HG03354 (cell line): Measurements from ENCODE around the gene ZNF385B.
"Not testable (repeated sequence)": the region's sequence is repeated elsewhere in the genome, so short reads cannot be mapped to it uniquely, and the experiment has no call there.

Experiments used
- ATAC-seq: cut with Tn5 transposase; IDR thresholded peaks from one replicate; pipeline ENCODE4 v1.9.1; 2021; ENCODE audit warnings: mild to moderate bottlenecking; ENCODE audit not compliant: unreplicated experiment, poor library complexity, severe bottlenecking

Gene ZNF385B

DNA sequence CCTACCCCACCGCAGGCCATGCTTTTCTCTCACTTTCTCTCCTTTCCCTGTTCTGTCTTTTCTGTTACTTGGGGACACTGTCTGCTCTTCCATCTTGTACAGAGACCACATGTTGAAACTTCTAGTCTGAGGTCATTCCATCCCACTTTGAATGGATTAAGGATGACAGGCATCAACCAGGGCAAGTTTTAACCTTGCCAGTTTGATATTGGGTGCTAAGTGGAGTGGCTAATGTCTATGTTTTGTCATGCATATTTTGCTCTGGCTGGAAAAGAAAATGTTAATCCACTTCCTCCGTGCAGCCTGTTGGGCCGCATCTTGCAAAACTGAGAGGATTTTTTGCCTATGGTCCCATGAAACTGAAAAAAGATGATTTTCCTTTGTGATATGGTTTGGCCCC, 391.3 kb downstream of the ZNF385B start:
- ATAC-seq: no peak

DNA sequence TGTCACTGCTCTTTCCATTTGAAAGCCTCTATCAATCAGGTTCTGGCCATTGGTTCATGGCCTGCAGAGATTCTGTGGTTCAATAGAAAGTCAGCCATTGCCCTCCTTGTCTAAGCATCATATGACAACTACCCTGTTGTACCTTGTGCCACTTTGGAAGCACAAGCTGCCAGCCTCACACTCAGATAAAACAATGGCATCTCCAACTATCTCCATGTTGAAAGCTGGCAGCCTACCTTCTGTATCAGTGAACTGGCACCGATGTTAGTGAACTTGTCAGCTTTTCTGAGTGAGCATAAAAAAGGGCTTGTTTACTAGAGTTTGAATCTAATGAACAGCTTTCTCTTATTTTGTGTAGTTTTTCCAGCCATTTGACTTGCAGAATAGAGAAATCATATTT, 393.5 kb downstream of the ZNF385B start:
- ATAC-seq: no peak

DNA sequence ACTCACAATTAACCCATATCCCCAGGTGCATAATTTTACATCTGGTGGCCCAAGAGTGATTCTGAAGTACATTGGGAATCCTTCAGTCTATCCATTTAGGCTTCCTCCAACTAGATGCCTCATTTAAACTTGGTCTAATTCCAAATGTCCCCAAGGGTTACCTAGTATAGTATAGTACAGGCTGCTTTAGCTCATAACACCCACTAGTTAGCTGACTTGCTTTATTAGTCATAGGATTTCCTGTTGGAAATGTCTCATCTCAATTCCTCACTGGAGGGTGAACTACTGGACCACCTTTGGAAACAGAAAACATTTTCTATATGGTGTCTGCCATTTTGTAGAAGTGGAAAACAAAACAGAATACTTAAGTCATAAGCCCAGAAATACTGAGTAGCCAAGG, 394.3 kb downstream of the ZNF385B start:
- no peak for ATAC-seq

DNA sequence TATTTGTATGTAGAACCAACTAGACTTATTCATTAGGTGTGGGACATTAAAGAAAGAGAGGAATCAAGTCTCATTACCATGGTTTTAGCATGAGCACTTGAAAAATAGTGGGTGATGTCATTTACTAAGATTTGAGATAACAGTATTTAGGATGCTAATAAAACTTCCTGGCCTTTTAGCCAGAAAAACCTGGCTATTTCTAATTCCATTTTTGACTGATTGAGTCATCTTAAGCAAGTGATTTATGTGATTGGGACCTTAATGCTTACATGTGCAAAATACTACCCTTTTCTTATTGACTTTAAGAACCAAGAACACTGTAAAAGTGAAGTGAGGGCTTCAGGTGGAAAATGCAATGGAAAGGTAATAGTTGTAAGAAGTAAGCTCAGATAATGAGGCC, 400.0 kb downstream of the ZNF385B start:
- ATAC-seq: no peak

DNA sequence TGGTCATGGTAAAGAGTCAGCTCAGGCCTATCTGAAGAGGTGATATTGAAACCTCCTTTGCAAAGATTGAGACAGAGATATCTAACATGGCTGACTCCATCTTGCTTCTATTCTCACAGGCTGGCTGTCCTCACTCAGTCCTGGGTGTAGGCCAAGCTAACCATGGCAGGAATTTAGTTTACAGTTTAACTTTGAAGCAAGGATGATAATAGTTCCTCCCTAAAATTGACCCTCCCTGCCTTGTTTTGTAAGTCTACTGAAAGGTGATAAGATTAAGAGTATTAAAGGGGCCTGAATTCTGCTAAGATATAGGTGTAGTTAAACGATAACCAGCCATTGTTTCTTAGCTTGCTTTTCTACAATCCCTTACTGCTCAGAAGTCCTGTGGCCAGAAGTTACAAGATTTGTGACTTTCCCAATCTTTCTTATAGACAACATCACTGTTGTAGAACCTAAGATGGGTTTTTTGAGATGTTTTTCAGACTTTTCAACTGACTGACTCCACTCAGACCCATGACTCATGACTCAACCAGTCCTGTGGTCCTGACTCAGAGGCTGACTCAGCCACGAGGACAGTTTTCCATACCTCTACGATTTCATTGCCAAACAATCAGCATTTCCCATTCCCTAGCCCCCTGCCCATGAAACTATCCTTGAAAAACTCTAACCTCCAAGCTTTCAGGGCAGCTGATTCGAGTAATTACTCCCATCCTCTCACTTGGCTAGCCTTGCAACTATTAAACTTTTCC, 401.1 kb downstream of the ZNF385B start:
- ATAC-seq: no peak

DNA sequence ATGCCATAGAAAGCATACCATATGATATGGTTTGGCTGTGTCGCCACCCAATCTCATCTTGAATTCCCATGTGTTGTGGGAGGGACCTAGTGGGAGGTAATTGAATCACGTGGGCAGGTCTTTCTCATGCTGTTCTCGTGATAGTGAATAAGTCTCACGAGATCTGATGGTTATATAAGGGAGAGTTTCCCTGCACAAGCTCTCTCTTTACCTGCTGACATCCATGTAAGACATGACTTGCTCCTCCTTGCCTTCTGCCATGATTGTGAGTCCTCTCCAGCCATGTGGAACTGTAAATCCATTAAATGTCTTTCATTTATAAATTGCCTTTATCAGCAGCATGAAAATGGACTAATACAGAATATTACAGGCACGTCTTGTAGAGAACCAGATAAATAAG, 403.3 kb downstream of the ZNF385B start:
- not testable (repeated sequence) for ATAC-seq

DNA sequence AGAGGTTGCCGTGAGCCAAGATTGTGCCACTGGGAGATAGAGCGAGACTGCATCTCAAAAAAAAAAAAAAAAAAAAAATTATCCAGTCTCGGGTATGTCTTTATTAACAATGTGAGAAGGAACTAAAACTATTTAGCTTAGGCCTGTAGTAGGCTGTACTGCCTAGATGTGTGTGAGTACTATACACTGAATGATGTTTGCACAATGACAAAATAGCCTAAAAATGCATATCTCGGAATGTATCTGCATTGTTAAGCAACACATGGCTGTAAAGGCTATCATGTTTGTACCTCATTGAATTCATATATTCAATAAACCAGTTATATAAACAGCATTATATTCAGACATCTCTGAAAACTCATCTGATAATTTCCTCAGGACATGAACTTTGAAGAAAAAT, 405.6 kb downstream of the ZNF385B start:
- no peak for ATAC-seq

DNA sequence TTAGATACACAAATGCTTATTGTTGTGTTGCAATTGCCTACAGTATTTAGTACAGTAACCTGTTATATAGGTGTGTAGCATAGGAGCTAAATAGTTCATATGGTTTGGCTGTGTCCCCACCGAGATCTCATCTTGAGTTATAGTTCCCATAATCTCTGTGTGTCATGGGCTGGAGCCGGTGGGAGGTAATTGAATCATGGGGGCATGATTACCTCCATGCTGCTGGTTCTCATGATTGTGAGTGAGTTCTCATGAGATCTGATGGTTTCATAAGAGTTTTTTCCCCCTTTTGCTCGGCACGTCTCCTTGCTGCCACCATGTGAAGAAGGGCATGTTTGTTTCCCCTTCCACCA, 406.3 kb downstream of the ZNF385B start:
- no peak for ATAC-seq

DNA sequence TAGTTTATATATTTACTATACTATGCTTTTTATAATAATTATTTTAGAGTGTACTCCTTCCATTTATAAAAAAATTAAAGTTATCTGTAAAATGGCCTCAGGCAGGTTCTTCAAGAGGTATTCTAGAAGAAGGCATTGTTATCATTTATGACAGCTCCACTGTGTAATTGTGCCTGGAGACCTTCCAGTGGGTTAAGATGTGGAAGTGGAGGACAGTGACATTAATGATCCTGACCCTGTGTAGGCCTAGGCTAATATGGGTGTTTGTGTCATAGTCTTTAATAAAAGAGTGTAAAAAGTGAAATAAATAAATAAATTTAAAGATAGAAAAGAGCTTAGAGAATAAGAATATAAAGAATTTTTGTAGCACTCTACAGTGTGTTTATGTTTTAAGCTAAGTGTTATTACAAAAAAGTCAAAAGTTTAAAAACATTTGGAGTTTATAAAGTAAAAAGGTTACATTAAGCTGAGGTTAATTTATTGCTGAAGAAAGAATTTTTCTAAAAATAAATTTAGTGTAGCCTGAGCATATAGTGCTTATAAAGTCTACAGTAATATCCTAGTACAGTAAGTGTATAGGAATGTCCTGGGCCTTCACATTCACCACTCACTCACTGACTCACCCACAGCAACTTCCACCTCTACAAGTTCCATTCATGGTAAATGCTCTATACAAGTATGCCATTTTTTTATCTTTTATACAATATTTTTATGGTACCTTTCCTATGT, 406.8 kb downstream of the ZNF385B start:
- no peak for ATAC-seq

DNA sequence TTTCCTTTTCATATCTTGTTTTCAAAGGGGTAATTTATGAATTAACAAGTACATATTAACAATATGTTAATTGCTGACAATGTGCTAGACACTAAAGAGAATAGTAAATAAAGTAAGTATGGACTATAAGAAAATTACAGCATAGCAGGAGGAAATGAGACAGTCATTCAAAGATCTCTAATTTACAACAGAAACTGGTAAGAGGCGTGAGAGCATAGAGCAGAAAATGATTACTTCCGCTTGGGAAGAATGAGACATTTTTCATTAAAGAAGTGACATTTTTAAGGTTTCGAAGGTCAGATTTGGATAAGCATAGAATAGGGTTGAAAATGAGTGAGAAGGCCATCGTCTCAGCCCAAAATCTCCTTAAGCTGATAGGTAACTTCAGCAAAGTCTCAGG, 412.4 kb downstream of the ZNF385B start:
- peak; percentile 72 for ATAC-seq

DNA sequence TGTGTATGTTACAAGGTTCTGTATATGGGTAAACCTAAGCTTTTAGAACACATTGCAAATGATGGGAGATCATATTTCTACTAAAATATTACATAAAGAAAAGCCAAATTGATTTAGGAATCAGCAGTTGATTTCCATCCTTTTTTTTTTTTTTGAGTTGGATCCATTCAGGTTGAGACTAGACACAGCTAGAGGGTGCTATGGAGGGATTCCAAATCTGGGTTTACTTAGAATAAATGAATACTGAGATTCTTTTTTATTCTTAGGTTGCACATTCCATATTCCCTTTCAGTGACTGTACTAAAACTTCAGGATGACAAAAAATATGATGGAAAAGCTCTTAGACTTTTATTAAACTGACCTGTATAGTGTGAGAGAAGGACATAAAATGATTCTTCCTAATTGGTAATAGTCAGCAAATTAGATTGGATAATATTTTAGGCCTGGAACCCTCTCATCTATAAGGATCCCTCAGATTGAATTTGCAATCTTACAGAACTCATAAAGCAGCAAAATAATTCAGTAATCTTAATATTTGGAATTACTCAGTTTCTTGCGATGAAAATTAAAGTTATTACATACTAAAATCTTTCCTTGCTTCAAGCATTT, 413.5 kb downstream of the ZNF385B start:
- ATAC-seq: no peak

DNA sequence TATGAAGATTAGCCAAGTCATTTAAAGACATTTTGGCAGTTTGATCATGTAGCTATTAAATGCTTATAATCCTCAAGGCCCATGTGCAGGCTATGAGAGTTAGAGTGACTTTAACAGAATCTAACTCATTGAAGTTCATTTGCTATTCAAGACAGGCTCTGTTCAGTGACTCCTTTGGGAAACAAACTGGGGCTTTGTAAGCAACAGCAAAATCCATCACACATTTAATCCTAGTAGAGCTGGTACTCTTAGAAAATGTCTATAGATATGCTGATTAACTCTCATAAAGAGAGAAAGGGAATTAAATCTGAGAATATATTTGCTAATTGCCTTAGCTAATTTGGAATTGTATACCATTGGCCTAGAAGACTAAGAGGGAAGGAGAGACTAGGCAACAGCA, 414.0 kb downstream of the ZNF385B start:
- ATAC-seq: no peak

DNA sequence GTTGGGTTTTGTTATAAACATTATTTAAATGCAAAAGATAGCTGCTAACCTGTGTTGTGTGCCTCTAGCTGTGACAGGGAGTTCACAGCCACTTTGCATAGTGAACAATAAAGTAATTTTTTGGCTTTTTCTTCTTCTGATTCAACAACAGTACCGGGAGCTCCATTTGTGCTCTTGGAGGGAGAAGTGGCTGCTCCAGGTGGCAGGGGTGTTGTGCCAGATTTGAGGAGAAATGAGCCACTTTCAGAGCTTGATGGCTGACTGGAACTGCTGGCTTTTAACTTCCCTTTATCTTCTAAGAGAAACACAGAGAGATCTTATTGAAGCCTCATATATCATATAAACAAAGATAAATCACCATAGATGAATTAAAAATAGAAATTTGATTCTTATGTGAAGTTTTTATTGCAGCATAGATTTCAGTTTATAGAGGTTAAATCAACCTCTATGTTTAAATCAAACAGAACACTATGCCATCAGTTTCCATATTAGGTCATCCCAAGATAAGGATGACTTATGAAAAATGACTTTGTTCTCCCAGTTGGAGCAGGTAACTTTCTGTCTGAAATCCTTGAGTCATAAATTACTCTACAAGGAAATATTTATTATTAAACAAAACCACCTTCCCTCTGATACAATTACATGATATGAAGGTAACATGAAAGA, 414.8 kb downstream of the ZNF385B start:
- ATAC-seq: no peak

DNA sequence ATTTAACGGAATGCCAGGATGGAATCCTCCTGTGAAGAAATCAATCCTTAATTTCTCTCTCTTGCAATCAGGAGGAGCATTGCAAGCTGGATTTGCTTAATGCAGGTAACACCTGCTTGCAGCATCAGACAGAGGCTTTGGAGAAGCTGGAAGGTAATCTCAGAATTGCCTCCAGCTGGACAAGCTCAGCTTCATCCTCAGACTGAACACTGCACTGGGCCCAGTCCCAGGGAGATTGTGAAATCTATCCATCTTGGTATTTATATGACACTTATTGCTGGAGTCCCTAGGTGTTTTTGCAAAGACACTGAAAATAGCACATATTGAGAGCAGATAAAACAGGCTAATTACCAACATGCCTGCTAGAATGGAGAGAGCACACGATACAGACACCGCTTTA, 417.4 kb downstream of the ZNF385B start:
- no peak for ATAC-seq

DNA sequence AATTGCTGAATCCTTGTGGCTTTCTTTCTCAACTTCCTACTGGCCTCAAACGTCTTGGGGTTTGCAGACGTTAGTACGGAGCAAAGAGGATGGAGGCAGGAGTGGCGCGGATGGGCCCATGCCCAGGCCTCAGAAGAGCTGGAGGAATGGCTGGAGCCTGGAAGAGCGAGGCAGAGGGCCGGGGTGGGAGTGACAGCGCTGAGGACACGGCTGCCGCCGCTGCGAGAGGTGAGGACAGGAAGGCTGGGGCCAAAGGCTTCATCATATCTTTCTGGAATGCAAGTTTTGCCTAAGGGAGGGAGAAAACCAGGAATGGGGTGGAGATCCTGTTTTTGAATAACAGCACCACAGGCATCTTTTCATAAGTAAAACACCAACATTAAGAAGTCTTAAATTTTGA, 418.2 kb downstream of the ZNF385B start:
- ATAC-seq: no peak

DNA sequence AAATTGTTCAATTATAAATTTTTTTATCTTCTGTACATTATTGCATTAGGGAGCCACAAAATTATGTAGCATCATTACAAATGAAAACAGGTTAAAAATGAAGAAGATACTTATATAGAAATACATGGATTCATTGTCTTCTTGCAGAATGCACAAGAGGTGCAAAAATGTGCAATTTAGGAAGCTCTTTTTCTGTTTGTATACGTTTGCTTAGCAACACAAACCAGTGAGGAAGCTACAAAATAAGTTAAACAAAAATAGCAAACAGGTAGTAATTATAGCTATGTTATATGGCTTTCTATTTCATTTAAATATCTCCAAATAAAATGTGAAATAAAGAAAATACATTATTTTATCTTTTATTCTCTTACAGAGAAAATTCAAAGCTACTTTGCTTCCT, 419.2 kb downstream of the ZNF385B start:
- ATAC-seq: no peak

DNA sequence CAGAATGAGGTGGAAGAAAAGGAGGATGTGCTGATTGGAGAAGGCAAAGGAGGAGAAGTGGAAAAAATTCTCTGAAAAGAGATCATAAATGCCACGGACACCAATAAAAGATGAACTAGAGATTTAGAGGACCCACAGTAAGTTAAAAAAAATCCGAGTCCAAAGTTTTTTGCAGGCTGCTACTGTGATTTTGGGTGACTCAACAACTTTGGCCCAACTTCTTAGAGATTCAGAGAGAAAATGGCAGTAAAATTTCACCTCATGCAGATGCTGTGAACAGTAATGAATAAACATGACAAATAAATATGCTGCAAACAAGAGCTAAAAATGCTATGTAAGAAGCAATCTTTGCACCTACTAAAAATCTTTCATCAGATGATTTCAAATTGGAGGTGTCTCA, 419.9 kb downstream of the ZNF385B start:
- no peak for ATAC-seq

DNA sequence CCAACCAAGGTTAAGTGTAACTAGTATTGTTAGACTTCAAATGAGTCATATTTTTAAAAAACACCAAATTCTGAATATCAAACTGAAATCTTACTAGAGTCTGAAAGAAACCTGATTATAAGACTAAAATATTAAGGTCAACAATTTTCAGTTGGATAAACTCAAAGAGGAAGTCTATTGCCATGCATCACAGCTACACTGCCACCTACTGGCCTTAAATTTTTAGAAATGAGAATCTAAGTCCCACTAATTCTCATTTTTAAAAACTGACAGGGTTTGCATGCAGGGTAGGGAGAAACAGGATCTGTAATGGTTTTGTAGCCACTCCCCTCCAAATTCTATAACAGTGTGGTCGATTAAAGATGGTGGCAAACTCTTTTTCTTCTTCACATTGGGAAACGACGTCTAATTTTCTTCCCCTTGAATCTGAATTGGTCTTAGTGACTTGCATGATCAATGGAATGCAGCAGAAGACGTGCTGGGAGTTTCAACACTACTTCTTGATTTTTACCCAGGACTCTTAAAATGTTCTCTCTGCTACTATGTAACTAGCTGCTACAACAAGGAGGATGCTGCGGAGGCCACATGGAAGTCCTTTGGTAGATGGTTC, 420.7 kb downstream of the ZNF385B start:
- ATAC-seq: peak; percentile 70

DNA sequence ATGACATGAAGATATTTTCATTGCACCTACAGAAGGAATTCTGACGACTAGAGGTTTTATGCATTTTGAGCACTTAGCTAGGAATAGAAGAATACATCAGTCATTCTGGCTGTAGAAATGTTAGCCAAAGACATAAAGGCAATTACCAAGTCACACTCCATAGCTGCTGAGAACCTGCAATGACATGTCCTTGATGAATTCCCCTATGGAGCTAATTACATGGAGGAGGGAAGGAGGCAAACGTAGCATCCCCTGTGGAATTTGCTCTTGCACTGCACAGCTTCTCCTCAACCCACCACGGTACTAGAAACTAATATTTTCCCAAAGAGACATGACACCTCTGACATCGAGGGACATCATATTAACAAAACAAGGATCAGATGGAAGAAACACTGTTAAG, 422.8 kb downstream of the ZNF385B start:
- ATAC-seq: no peak

DNA sequence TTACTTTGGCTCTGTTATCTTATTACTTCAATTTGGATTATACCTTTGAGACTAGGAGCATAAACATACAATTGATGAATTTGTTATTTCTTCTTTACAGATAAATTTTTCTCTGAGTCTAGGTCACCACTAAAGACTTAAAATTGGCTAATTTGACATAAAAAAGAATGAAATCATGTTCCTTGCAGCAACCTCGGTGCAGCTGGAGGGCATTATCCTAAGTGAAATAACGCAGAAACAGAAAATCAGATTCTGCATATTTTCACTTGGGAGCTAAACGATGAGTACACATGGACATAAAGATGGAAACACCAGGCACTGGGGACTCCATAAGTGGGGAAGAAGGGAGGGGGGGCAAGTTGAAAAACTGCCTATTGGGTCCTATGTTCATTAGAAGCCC, 424.0 kb downstream of the ZNF385B start:
- no peak for ATAC-seq
